HG03066 (cell line): ENCODE measurements around the gene TEX36.
"Not testable (repeated sequence)": the region's sequence is repeated elsewhere in the genome, so short reads cannot be mapped to it uniquely, and the experiment has no call there.

Experiments used
- ATAC-seq: cut with Tn5 transposase; IDR thresholded peaks from one replicate; pipeline ENCODE4 v1.9.1; 2021; ENCODE audit warnings: low read depth; ENCODE audit not compliant: unreplicated experiment

The TEX36 gene

DNA sequence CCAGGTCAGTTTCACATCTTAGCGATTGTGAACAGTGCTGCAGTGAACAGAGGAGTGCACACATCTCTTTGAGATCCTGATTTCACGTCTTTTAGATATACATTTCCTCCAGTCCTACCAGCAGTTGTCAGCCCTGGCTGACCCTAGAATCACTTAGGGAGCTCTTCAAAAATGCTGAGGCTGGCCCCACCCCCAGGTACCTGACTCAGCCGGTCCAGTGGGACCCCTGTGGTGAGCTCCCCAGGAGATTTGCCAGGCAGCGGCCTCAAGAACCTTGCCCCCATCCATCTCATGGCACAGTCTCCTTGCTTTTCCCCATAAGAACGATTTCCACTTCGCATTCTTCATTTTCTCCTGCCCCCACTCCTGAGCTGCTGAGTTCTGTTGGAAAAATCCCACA is 45.5 kb downstream of the TEX36 start:
- ATAC-seq, result no peak

DNA sequence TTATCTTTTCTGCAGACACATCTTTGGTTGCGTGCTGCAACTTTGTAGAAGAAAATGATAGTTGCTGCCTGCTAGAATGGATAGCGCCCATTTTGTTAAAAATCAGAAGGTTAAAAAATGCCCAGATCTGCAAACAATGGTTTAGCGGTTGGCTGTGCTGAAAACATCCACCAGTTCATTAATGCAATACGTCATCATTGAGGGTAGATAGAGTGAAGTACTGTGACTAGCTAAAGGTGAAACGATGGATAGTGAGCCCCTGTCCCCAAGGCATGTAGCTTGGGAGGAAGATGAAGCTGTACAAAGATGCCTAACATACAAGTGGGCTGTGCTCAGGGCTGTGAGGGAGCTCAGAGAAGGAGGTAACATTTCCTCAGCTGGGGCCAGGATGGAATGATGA is 48.4 kb downstream of the TEX36 start:
- no peak for ATAC-seq

- ATAC-seq, result no peak
Measured at GRCh38 chr10:125633517-125633999, 49.4 kb downstream of the TEX36 start.

DNA sequence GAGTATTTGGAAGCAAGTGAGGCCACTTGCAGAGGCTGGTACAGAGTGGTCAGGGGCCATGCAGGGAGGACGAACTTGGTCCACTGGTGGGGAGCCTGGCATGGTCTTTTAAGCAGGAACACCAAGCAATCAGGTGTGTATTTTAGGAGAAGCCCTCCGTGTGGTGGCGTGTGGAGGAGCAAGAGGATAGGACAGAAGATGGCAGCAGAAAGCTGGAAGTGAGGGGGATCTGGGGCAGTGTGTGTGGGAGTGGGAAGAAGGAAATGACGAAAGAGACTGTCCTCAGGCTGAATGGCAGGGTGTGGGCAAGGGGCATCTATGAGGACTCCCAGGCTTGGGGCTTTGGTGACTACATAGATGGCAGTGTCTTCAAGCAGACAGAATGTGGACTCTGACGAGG is 51.2 kb downstream of the TEX36 start:
- no peak for ATAC-seq

DNA sequence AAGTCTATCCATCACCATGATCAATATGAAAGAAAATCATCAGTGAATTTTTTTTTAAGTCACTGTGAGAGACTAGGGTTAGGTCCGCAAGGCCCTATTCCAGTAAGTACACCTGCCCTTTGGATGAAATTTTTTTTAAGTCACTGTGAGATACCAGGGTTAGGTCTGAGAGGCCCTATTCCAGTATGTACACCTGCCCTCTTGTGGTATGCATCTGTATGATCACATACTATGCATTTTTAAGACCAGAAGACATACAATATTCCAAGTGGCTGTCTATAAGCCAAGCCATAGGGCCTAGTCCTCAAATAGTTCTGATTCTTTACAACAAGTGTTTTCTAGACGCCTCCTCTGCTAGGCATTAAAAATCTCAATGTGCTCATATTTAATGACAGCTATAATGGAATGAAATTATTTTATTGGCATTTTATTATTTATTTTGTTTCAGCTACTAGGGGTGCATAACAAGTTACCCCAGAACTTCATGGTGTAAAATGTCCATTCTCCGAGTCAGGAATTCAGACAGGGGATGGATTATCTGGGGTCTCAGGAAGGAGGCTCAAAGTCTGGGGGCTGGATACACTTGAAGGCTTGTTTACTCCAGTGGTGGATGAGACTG is 53.1 kb downstream of the TEX36 start:
- ATAC-seq, result no peak

DNA sequence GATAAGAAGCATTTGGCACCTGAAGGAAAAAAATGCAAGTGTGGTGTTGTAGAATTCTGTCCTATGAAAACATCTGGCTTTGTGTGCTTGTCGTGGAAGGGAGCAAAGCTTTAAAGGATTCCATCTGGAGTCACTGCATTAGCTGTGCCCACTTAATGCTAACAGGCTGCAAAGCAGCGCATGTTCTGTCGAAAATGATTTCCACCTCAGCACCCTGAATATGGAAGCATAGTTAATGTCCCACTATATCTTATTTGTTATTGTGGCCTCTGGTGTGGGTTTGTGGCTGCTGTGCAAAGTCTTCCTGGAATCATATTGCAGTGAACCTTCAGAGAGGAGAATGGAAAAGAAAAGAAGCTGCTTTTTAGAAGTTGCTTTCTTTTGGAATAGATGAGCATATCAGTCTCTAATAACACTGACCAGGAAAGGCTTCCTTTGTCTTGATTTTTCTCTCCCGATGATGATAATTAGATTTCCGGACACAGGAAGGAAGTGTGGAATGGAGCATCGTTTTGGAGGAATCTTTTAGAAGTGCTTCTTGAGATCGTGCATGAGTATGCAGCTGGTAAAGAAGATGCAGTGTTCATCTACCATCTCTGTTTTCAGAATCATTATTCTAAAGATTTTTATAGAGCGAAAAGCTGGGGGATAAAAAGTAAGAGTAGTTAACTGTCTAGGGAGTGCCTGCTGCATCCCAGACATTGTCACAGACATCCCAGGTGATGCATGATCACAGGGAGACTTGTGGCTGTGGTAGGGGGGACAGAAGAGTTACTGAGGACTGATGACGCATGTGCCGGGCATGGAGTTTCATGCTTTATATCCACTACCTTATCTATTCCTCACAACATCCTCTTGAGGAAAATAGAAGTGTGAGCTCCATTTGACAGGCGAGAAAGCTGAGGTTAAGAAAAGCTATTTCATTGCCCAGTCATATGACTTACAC is 54.6 kb downstream of the TEX36 start:
- no peak for ATAC-seq

DNA sequence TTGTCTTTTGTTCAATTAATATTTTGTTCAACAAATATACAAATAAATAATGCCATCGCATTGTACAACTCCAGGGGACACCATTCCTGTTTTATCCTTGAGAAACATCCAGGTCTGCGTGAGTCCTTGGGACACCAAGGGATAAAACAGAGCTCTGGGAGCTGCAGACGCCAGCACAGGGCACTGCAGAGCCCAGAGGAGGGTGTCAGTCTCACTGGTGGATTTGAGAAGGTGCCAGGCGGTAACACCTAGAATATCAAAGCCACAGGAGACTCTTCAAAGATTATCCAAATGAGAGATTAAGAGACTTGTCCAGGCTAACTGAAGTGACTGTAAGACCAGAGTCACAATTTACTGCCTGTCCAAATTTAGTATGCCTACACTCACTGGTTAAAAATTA is 55.3 kb downstream of the TEX36 start:
- ATAC-seq, result no peak

GRCh38 chr10:125626671-125627070 is 56.3 kb downstream of the TEX36 start:
- no peak for ATAC-seq

DNA sequence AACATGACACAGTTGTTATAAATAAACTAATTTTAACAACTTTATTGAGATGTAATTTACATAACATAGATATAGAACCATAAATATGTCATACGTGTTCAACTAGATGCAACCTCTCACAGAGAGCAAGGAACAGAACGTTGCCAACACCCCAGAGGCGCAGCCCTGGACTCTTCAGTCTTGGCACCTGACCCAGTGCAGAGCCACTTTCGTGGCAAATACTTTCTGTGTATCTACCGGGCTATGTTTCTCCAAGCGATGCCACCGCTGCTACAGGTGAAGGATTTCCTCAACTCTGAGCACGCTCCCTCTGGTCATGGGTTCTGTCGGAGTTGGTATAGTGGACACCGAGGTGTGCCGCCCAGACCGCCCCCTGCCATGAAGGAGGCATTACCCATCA is 57.4 kb downstream of the TEX36 start:
- ATAC-seq, result no peak

GRCh38 chr10:125624800-125625199 is 58.2 kb downstream of the TEX36 start:
- ATAC-seq, result no peak

GRCh38 chr10:125621052-125621451 is 61.9 kb downstream of the TEX36 start:
- no peak for ATAC-seq

DNA sequence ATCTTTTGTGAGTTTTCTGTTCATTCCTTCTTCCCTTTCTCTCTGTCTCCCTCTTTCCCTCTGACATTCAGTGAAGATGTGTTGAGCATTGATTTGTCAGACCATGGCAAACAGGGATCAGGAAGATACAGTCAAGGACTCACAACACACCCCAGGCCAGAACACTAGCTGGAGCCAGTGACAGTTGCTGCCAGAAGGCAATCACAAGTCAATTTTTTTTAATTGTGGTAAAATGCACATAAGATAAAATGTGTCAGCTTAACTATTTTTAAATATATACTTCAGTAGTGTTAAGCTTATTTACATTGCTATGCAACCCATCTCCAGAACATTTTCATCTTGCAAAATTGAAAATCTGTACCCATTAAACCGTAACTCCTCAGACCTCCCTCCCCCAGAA is 62.6 kb downstream of the TEX36 start:
- no peak for ATAC-seq

GRCh38 chr10:125613062-125613461 is 69.9 kb downstream of the TEX36 start:
- ATAC-seq, result not testable (repeated sequence)

GRCh38 chr10:125611756-125612155 is 71.2 kb downstream of the TEX36 start:
- ATAC-seq, result no peak

GRCh38 chr10:125611216-125611615 is 71.7 kb downstream of the TEX36 start:
- no peak for ATAC-seq

DNA sequence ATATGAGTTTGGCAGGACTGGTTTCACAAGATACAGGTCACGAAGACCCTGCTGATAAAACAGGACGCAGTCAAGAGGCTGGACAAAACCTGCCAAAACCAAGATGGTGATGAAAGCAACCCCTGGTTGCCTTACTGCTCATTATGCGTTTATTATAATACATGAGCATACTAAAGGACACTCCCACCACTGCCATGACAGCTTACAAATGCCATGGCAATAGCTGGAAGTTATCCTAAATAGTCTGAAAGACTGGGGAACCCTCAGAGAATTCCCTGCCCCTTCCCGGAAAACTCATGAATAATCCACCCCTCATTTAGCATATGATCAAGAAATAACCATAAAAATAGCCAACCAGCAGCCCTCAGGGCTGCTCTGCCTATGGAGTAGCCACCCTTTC is 73.1 kb downstream of the TEX36 start:
- ATAC-seq, result no peak

GRCh38 chr10:125608474-125608873 is 74.5 kb downstream of the TEX36 start:
- no peak for ATAC-seq

GRCh38 chr10:125607689-125608290 is 75.2 kb downstream of the TEX36 start:
- no peak for ATAC-seq

GRCh38 chr10:125606414-125607010 is 76.5 kb downstream of the TEX36 start:
- ATAC-seq, result no peak
